CD4-positive, alpha-beta T cell treated with Interleukin-4 for 1 hour (primary cell): ENCODE measurements around the gene PSME3.
"Not testable (repeated sequence)": the region's sequence is repeated elsewhere in the genome, so short reads cannot be mapped to it uniquely, and the experiment has no call there.

ENCODE experiments used
- DNase-seq, 2 donors: peaks; one replicate each; pipeline ENCODE4 v3.0.0-alpha.2; 2020 to 2022

The PSME3 gene

GRCh38 chr17:42878924-42879595 is 45.9 kb downstream of the PSME3 start:
- DNase-seq = no peak

- DNase-seq = no peak
These were observed 46.4 kb downstream of the PSME3 start for GRCh38 chr17:42879596-42879985.

- no peak for DNase-seq
These were observed 47.6 kb downstream of the PSME3 start for GRCh38 chr17:42880776-42881310.

GRCh38 chr17:42881706-42882105 is 48.5 kb downstream of the PSME3 start:
- DNase-seq = not testable (repeated sequence)

- no peak for DNase-seq
These were observed 49.0 kb downstream of the PSME3 start for GRCh38 chr17:42882166-42882565.

GRCh38 chr17:42883802-42884558 is 50.8 kb downstream of the PSME3 start:
- no peak for DNase-seq

GRCh38 chr17:42885806-42886205 is 52.6 kb downstream of the PSME3 start:
- DNase-seq = not testable (repeated sequence)

- DNase-seq = no peak
These were observed 53.3 kb downstream of the PSME3 start for GRCh38 chr17:42886283-42887176.

GRCh38 chr17:42889809-42890208 is 56.6 kb downstream of the PSME3 start:
- DNase-seq = no peak

GRCh38 chr17:42891539-42892152 is 58.4 kb downstream of the PSME3 start:
- DNase-seq = no peak

- DNase-seq = no peak
These were observed 60.2 kb downstream of the PSME3 start for GRCh38 chr17:42893359-42893758.
